Osteoblast (primary cell): ENCODE measurements around the gene WRAP73. TPM values are rescaled to one million over a fixed set of nuclear protein-coding genes. Genes with fewer than 3 reads are reported as not detected.

Experiments used
- DNase-seq: peaks from one replicate; pipeline ENCODE4 v3.0.0; 2011; ENCODE audit warnings: low spot score, mixed read lengths; ENCODE audit not compliant: insufficient read length; ENCODE audit errors: missing footprints
- H2AFZ ChIP-seq: 2 replicates; pipeline ENCODE4 v1.6.0; 2011; ENCODE audit warnings: mild to moderate bottlenecking, low read length
- H3K27ac ChIP-seq: 2 replicates; pipeline ENCODE4 v1.5.1; 2011; ENCODE audit warnings: mild to moderate bottlenecking, low read depth, low read length, moderate library complexity
- H3K27me3 ChIP-seq: 2 replicates; pipeline ENCODE4 v1.6.0; 2012; ENCODE audit warnings: mild to moderate bottlenecking, control low read depth, inconsistent platforms, low read length, moderate library complexity; ENCODE audit not compliant: insufficient read depth
- H3K36me3 ChIP-seq: 2 replicates; pipeline ENCODE4 v1.5.1; 2011; ENCODE audit warnings: mild to moderate bottlenecking, low read length, control low read depth, moderate library complexity; ENCODE audit not compliant: insufficient read depth
- H3K4me1 ChIP-seq: 2 replicates; pipeline ENCODE4 v1.5.1; 2011; ENCODE audit warnings: mild to moderate bottlenecking, low read length, control low read depth, moderate library complexity; ENCODE audit not compliant: insufficient read depth
- H3K4me2 ChIP-seq: 2 replicates; pipeline ENCODE4 v1.6.0; 2011; ENCODE audit warnings: mild to moderate bottlenecking, low read length; ENCODE audit not compliant: insufficient read depth
- H3K4me3 ChIP-seq: fragments of 200-600 bp; sonication (generic); 3 replicates; pipeline ENCODE4 v1.5.1; 2012; ENCODE audit warnings: mild to moderate bottlenecking, low read length, inconsistent platforms; ENCODE audit not compliant: insufficient read depth
- H3K79me2 ChIP-seq: 2 replicates; pipeline ENCODE4 v1.6.0; 2012; ENCODE audit warnings: mild to moderate bottlenecking, low read length, control low read depth, inconsistent platforms; ENCODE audit not compliant: insufficient read depth
- H3K9me3 ChIP-seq: 2 replicates; pipeline ENCODE4 v1.5.1; 2011; ENCODE audit warnings: low read depth, low read length, control low read depth
- H4K20me1 ChIP-seq: 2 replicates; pipeline ENCODE4 v1.6.0; 2012; ENCODE audit warnings: mild to moderate bottlenecking, low read length, control low read depth; ENCODE audit not compliant: insufficient read depth
- CTCF ChIP-seq: IDR thresholded peaks from 2 replicates; pipeline ENCODE4 v1.5.1; 2011; ENCODE audit warnings: mild to moderate bottlenecking, low read depth, low read length, moderate library complexity; ENCODE audit errors: extremely low read depth
- total RNA-seq: library from RNA; depleted of rRNA; stranded (reverse); fragments of >200 nt; gene quantifications from 2 replicates; pipeline ENCODE4 v1.2.3, GENCODE V29; 2012

The WRAP73 gene
- total RNA-seq, 1 donor: 9.8 TPM

GRCh38 chr1:3642919-3643675 is 6.8 kb downstream of the WRAP73 start:
- DNase-seq: peak; percentile 73
- no peaks in the 10 kb centered on the region for H3K4me1 ChIP-seq
- no peaks in the 10 kb centered on the region for H4K20me1 ChIP-seq
- H3K79me2 ChIP-seq: no peaks in the 10 kb centered on the region
- H3K4me2 ChIP-seq: no peak overlapping the region
- no peak overlapping the region for H3K4me3 ChIP-seq
- H3K9me3 ChIP-seq: no peaks in the 10 kb centered on the region
- no peak overlapping the region for H2AFZ ChIP-seq
- no peak overlapping the region for H3K27ac ChIP-seq
- no peak for TF ChIP-seq CTCF
- peaks cover 33% of the 10 kb centered on the region for H3K36me3 ChIP-seq
- no peaks in the 10 kb centered on the region for H3K27me3 ChIP-seq

GRCh38 chr1:3641816-3642215 is 8.1 kb downstream of the WRAP73 start:
- no peak for TF ChIP-seq CTCF
- Histone ChIP-seq H4K20me1 (no peaks in the 10 kb centered on the region), H3K4me2 (no peak overlapping the region), H3K4me3 (no peak overlapping the region), H3K27ac (no peak overlapping the region), H3K9me3 (no peaks in the 10 kb centered on the region), H3K27me3 (no peaks in the 10 kb centered on the region), H3K4me1 (no peaks in the 10 kb centered on the region), H2AFZ (no peak overlapping the region), H3K79me2 (no peaks in the 10 kb centered on the region), H3K36me3 (peaks cover 38% of the 10 kb centered on the region)
- DNase-seq: no peak

GRCh38 chr1:3641046-3641760 is 8.7 kb downstream of the WRAP73 start:
- Histone ChIP-seq H3K27me3 (no peaks in the 10 kb centered on the region), H3K4me3 (no peak overlapping the region), H3K9me3 (no peaks in the 10 kb centered on the region), H3K4me2 (no peak overlapping the region), H3K4me1 (no peaks in the 10 kb centered on the region), H4K20me1 (no peaks in the 10 kb centered on the region), H3K79me2 (no peaks in the 10 kb centered on the region), H3K36me3 (peaks cover 39% of the 10 kb centered on the region), H3K27ac (no peak overlapping the region), H2AFZ (no peak overlapping the region)
- DNase-seq: peak; percentile 45
- TF ChIP-seq CTCF: no peak

- no peak for TF ChIP-seq CTCF
- H4K20me1 ChIP-seq: no peaks in the 10 kb centered on the region
- H3K9me3 ChIP-seq: no peaks in the 10 kb centered on the region
- H3K4me3 ChIP-seq: no peak overlapping the region
- no peaks in the 10 kb centered on the region for H3K4me1 ChIP-seq
- no peak for DNase-seq
- no peaks in the 10 kb centered on the region for H3K27me3 ChIP-seq
- peaks cover 41% of the 10 kb centered on the region for H3K36me3 ChIP-seq
- no peak overlapping the region for H3K27ac ChIP-seq
- H3K79me2 ChIP-seq: no peaks in the 10 kb centered on the region
- H2AFZ ChIP-seq: no peak overlapping the region
- H3K4me2 ChIP-seq: no peak overlapping the region
Measured at GRCh38 chr1:3640121-3640837, 9.6 kb downstream of the WRAP73 start.
